Activated naive CD4-positive, alpha-beta T cell treated with anti-CD3 and anti-CD28 coated beads, Interleukin-2, amount 10 ng/mL, durations not matched to agents 7 days and 5 days (primary cell): Measurements from ENCODE around the gene KIAA0319L.

ENCODE experiments used
- CTCF ChIA-PET: fragments of 350-600 bp; sonication (Branson Sonifier 250); formaldehyde crosslinking; loops from one replicate; lab custom pipeline; 2021; ENCODE audit warnings: antibody characterized with exemption; lab: Charles Lee
- DNase-seq: peaks from one replicate; pipeline ENCODE4 v3.0.0-alpha.2; 2020
- H3K27ac Mint-ChIP-seq: one replicate; pipeline ENCODE4 v1.8.0; 2021; ENCODE audit warnings: mild to moderate bottlenecking, moderate library complexity, mixed read lengths
- H3K27me3 Mint-ChIP-seq: one replicate; pipeline ENCODE4 v1.8.0; 2021; ENCODE audit warnings: mild to moderate bottlenecking, mixed read lengths
- H3K36me3 Mint-ChIP-seq: one replicate; pipeline ENCODE4 v1.8.0; 2021; ENCODE audit warnings: mixed read lengths
- H3K4me1 Mint-ChIP-seq: one replicate; pipeline ENCODE4 v1.8.0; 2021; ENCODE audit warnings: mixed read lengths
- H3K4me3 Mint-ChIP-seq: one replicate; pipeline ENCODE4 v1.8.0; 2021; ENCODE audit warnings: mild to moderate bottlenecking, moderate library complexity, mixed read lengths
- H3K9me3 Mint-ChIP-seq: one replicate; pipeline ENCODE4 v1.8.0; 2021; ENCODE audit warnings: mixed read lengths

Gene KIAA0319L

GRCh38 chr1:35557118-35557610 lies at the start of gene KIAA0319L:
TSS of gene KIAA0319L (minus strand) at chr1:35557403. CDS start at chr1:35554491, 2,912 bp downstream.
- Mint-ChIP-seq H3K4me3 (peak within 1 kb of the TSS; percentile 95), H3K36me3 (peaks cover 10% of the 10 kb centered on the region), H3K27me3 (no peaks in the 10 kb centered on the region), H3K27ac (peak within 1 kb of the TSS; percentile 97), H3K4me1 (peaks cover 50% of the 10 kb centered on the region), H3K9me3 (no peaks in the 10 kb centered on the region)
- peak; percentile 88 for DNase-seq
- CTCF ChIA-PET: interaction anchor here (0.8 to 9.2 kb wide), 4 partner anchors 9 to 107 kb away, joined by 3 to 85 read pairs (median 6); no protein-coding TSS in a partner anchor

GRCh38 chr1:35605867-35606182 lies 48.6 kb upstream of the KIAA0319L start:
- CTCF ChIA-PET: no interaction called here
- Mint-ChIP-seq H3K4me3 (no peak overlapping the region), H3K9me3 (no peaks in the 10 kb centered on the region), H3K4me1 (peaks cover 4% of the 10 kb centered on the region), H3K36me3 (peaks cover 46% of the 10 kb centered on the region), H3K27ac (no peak overlapping the region), H3K27me3 (no peaks in the 10 kb centered on the region)
- DNase-seq: no peak

- Mint-ChIP-seq H3K36me3 (peaks cover 46% of the 10 kb centered on the region), H3K9me3 (no peaks in the 10 kb centered on the region), H3K4me1 (peaks cover 3% of the 10 kb centered on the region), H3K4me3 (no peak overlapping the region), H3K27me3 (no peaks in the 10 kb centered on the region), H3K27ac (no peak overlapping the region)
- CTCF ChIA-PET: no interaction called here
- DNase-seq: no peak
Measured at GRCh38 chr1:35605071-35605866, 48.1 kb upstream of the KIAA0319L start.

- H3K4me1 Mint-ChIP-seq: no peaks in the 10 kb centered on the region
- CTCF ChIA-PET: interaction anchor here (1.3 kb wide), 1 partner anchor 112 kb away, joined by 5 read pairs; no protein-coding TSS in a partner anchor
- peaks cover 43% of the 10 kb centered on the region for H3K36me3 Mint-ChIP-seq
- DNase-seq: no peak
- no peak overlapping the region for H3K4me3 Mint-ChIP-seq
- no peak overlapping the region for H3K27ac Mint-ChIP-seq
- H3K27me3 Mint-ChIP-seq: no peaks in the 10 kb centered on the region
- H3K9me3 Mint-ChIP-seq: no peaks in the 10 kb centered on the region
Measured at GRCh38 chr1:35603941-35604340, 46.7 kb upstream of the KIAA0319L start.

- H3K27ac Mint-ChIP-seq: no peak overlapping the region
Measured at GRCh38 chr1:35603468-35603867, 46.3 kb upstream of the KIAA0319L start.

GRCh38 chr1:35600593-35600992 lies 43.4 kb upstream of the KIAA0319L start:
- Mint-ChIP-seq H3K27ac (no peak overlapping the region), H3K27me3 (no peaks in the 10 kb centered on the region), H3K4me3 (no peak overlapping the region), H3K4me1 (no peaks in the 10 kb centered on the region), H3K36me3 (peaks cover 28% of the 10 kb centered on the region), H3K9me3 (no peaks in the 10 kb centered on the region)
- CTCF ChIA-PET: interaction anchor here (1.1 kb wide), 1 partner anchor 128 kb away, joined by 4 read pairs; no protein-coding TSS in a partner anchor
- DNase-seq: no peak

More at GRCh38 chr1:35603468-35603867, 46.3 kb upstream of the KIAA0319L start:
- CTCF ChIA-PET: interaction anchor here (1.3 kb wide), 1 partner anchor 113 kb away, joined by 5 read pairs; no protein-coding TSS in a partner anchor
- DNase-seq: no peak
- Mint-ChIP-seq H3K27me3 (no peaks in the 10 kb centered on the region), H3K4me1 (no peaks in the 10 kb centered on the region), H3K9me3 (no peaks in the 10 kb centered on the region), H3K36me3 (peaks cover 41% of the 10 kb centered on the region), H3K4me3 (no peak overlapping the region)

GRCh38 chr1:35599411-35599810 lies 42.2 kb upstream of the KIAA0319L start:
- CTCF ChIA-PET: interaction anchor here (1.1 kb wide), 1 partner anchor 129 kb away, joined by 4 read pairs; no protein-coding TSS in a partner anchor
- DNase-seq: no peak
- H3K27me3 Mint-ChIP-seq: no peaks in the 10 kb centered on the region
- peaks cover 22% of the 10 kb centered on the region for H3K36me3 Mint-ChIP-seq
- no peaks in the 10 kb centered on the region for H3K9me3 Mint-ChIP-seq
- H3K4me1 Mint-ChIP-seq: no peaks in the 10 kb centered on the region
- H3K4me3 Mint-ChIP-seq: no peak overlapping the region
- H3K27ac Mint-ChIP-seq: no peak overlapping the region

- no peaks in the 10 kb centered on the region for H3K9me3 Mint-ChIP-seq
- H3K36me3 Mint-ChIP-seq: peaks cover 19% of the 10 kb centered on the region
- no peak overlapping the region for H3K4me3 Mint-ChIP-seq
- H3K27ac Mint-ChIP-seq: no peak overlapping the region
- no peaks in the 10 kb centered on the region for H3K4me1 Mint-ChIP-seq
- H3K27me3 Mint-ChIP-seq: no peaks in the 10 kb centered on the region
- CTCF ChIA-PET: no interaction called here
- DNase-seq: no peak
Measured at GRCh38 chr1:35598895-35599294, 41.7 kb upstream of the KIAA0319L start.

- no peak for DNase-seq
- no peaks in the 10 kb centered on the region for H3K27me3 Mint-ChIP-seq
- peaks cover 11% of the 10 kb centered on the region for H3K36me3 Mint-ChIP-seq
- CTCF ChIA-PET: no interaction called here
- no peak overlapping the region for H3K4me3 Mint-ChIP-seq
- peaks cover 4% of the 10 kb centered on the region for H3K4me1 Mint-ChIP-seq
- no peaks in the 10 kb centered on the region for H3K9me3 Mint-ChIP-seq
- H3K27ac Mint-ChIP-seq: no peak overlapping the region
Measured at GRCh38 chr1:35597870-35598269, 40.7 kb upstream of the KIAA0319L start.

- Mint-ChIP-seq H3K4me1 (peaks cover 6% of the 10 kb centered on the region), H3K36me3 (peaks cover 10% of the 10 kb centered on the region), H3K9me3 (no peaks in the 10 kb centered on the region), H3K27me3 (no peaks in the 10 kb centered on the region), H3K27ac (no peak overlapping the region), H3K4me3 (no peak overlapping the region)
- no peak for DNase-seq
- CTCF ChIA-PET: no interaction called here
Measured at GRCh38 chr1:35595684-35596083, 38.5 kb upstream of the KIAA0319L start.

- Mint-ChIP-seq H3K4me3 (no peak overlapping the region), H3K36me3 (peaks cover 7% of the 10 kb centered on the region), H3K4me1 (peaks cover 6% of the 10 kb centered on the region), H3K27me3 (no peaks in the 10 kb centered on the region), H3K9me3 (no peaks in the 10 kb centered on the region), H3K27ac (no peak overlapping the region)
- CTCF ChIA-PET: no interaction called here
- no peak for DNase-seq
Measured at GRCh38 chr1:35594005-35594760, 37.0 kb upstream of the KIAA0319L start.

GRCh38 chr1:35592991-35593769 lies 36.0 kb upstream of the KIAA0319L start:
- peak overlapping the region; percentile 12 for H3K27ac Mint-ChIP-seq

GRCh38 chr1:35591211-35591610 lies 34.0 kb upstream of the KIAA0319L start:
- peaks cover 5% of the 10 kb centered on the region for H3K36me3 Mint-ChIP-seq
- CTCF ChIA-PET: no interaction called here
- H3K4me1 Mint-ChIP-seq: peaks cover 6% of the 10 kb centered on the region
- no peak overlapping the region for H3K4me3 Mint-ChIP-seq
- H3K27me3 Mint-ChIP-seq: no peaks in the 10 kb centered on the region
- no peak for DNase-seq
- H3K27ac Mint-ChIP-seq: no peak overlapping the region
- H3K9me3 Mint-ChIP-seq: no peaks in the 10 kb centered on the region

More at GRCh38 chr1:35592991-35593769, 36.0 kb upstream of the KIAA0319L start:
- Mint-ChIP-seq H3K36me3 (peaks cover 7% of the 10 kb centered on the region), H3K9me3 (no peaks in the 10 kb centered on the region), H3K27me3 (no peaks in the 10 kb centered on the region), H3K4me1 (peaks cover 6% of the 10 kb centered on the region), H3K4me3 (no peak overlapping the region)
- CTCF ChIA-PET: no interaction called here
- DNase-seq: no peak
